ENCODE results near the gene PIPOX.

- TF ChIP-seq POLR2A (IDR thresholded peaks at IDR 0.05) (no peak), POLR2AphosphoS5 (IDR thresholded peaks at IDR 0.05) (no peak), EP300 (IDR thresholded peaks at IDR 0.05) (no peak)
- TF ChIP-seq, protein P1, sequence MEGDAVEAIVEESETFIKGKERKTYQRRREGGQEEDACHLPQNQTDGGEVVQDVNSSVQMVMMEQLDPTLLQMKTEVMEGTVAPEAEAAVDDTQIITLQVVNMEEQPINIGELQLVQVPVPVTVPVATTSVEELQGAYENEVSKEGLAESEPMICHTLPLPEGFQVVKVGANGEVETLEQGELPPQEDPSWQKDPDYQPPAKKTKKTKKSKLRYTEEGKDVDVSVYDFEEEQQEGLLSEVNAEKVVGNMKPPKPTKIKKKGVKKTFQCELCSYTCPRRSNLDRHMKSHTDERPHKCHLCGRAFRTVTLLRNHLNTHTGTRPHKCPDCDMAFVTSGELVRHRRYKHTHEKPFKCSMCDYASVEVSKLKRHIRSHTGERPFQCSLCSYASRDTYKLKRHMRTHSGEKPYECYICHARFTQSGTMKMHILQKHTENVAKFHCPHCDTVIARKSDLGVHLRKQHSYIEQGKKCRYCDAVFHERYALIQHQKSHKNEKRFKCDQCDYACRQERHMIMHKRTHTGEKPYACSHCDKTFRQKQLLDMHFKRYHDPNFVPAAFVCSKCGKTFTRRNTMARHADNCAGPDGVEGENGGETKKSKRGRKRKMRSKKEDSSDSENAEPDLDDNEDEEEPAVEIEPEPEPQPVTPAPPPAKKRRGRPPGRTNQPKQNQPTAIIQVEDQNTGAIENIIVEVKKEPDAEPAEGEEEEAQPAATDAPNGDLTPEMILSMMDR (IDR thresholded peaks at IDR 0.05), result no peak
Measured at GRCh38 chr17:29073520-29073919, 30.6 kb downstream of the PIPOX start.

Data from gastroesophageal sphincter (tissue), 3 donors.